Endothelial cell of umbilical vein (primary cell): ENCODE data around the gene ULBP2. TPM values are rescaled to one million over a fixed set of nuclear protein-coding genes. Genes with fewer than 3 reads are reported as not detected.

Source experiments
- BruUV-seq: library from RNA; stranded (reverse); fragments of 400-500 nt; replicated peaks from 2 replicates; lab custom pipeline; 2021; lab: Mats Ljungman, UMichigan
- CTCF ChIA-PET: fragments of 300-600, 350-600 bp; sonication (Branson Sonifier 250); formaldehyde crosslinking; loops from one replicate; lab custom pipeline; 2021; ENCODE audit warnings: antibody characterized with exemption, inconsistent platforms; lab: Charles Lee
- POLR2A ChIA-PET: fragments of 300-600, 350-600 bp; sonication (Branson Sonifier 250); formaldehyde crosslinking; loops from one replicate; lab custom pipeline; 2021; ENCODE audit warnings: antibody characterized with exemption, inconsistent platforms; lab: Charles Lee
- DNase-seq: peaks from one replicate; pipeline ENCODE4 v3.0.0-alpha.2; 2011; ENCODE audit warnings: low read depth, low spot score
- FAIRE-seq: peaks from 2 replicates; lab custom pipeline; 2011; peaks lifted over from hg19 to GRCh38; lab: Jason Lieb, UNC
- H2AFZ ChIP-seq: 2 replicates; pipeline ENCODE4 v1.6.0; 2012; ENCODE audit warnings: low read depth, low read length, control low read depth, inconsistent platforms
- H3K27ac ChIP-seq: 2 replicates; pipeline ENCODE4 v1.5.1; 2011; ENCODE audit warnings: low read depth, mild to moderate bottlenecking, control low read depth, low read length, moderate library complexity; ENCODE audit not compliant: insufficient read depth
- H3K27me3 ChIP-seq, 2 experiments: 2 replicates each; pipeline versions ENCODE4 v1.6.0 to v1.6.1; 2011; ENCODE audit warnings: low read length in 2 of 2, mixed read lengths in 1 of 2; ENCODE audit not compliant: control insufficient read depth in 2 of 2, insufficient read depth in 2 of 2
- H3K36me3 ChIP-seq, 2 experiments: 2 replicates in 1 of 2; 3 replicates in 1 of 2; pipeline ENCODE4 v1.5.1; 2011; ENCODE audit warnings: low read length in 2 of 2, mild to moderate bottlenecking in 1 of 2, moderate library complexity in 1 of 2; ENCODE audit not compliant: control insufficient read depth in 2 of 2, insufficient read depth in 2 of 2; ENCODE audit errors: extremely low read depth in 1 of 2
- H3K4me1 ChIP-seq: 3 replicates; pipeline ENCODE4 v1.5.1; 2011; ENCODE audit warnings: mild to moderate bottlenecking, low read length; ENCODE audit not compliant: control insufficient read depth, insufficient read depth; ENCODE audit errors: extremely low read depth
- H3K4me2 ChIP-seq: 2 replicates; pipeline ENCODE4 v1.6.1; 2011; ENCODE audit warnings: low read length, control low read depth, mixed read lengths; ENCODE audit not compliant: insufficient read depth
- H3K4me3 ChIP-seq, 3 experiments: fragments of 200-600 bp in 1 of 3; sonication (generic), shearing (Covaris generic) in 1 of 3; replicated peaks in 1 of 3; 2 replicates each; pipeline ENCODE4 v1.5.1; 2011 to 2016; ENCODE audit warnings: control low read depth in 3 of 3, low read length in 3 of 3, mild to moderate bottlenecking in 2 of 3, inconsistent platforms in 1 of 3, low read depth in 1 of 3, moderate library complexity in 1 of 3; ENCODE audit not compliant: insufficient read depth in 1 of 3
- H3K79me2 ChIP-seq: 2 replicates; pipeline ENCODE4 v1.6.0; 2012; ENCODE audit warnings: low read length, inconsistent platforms; ENCODE audit not compliant: control insufficient read depth, insufficient read depth
- H3K9ac ChIP-seq: replicated peaks from 2 replicates; pipeline ENCODE3; 2011; ENCODE audit warnings: low read length, control low read depth; ENCODE audit not compliant: insufficient read depth; ENCODE audit errors: extremely low read depth
- H3K9me1 ChIP-seq: replicated peaks from 3 replicates; pipeline ENCODE4 v1.6.0; 2011; ENCODE audit warnings: mild to moderate bottlenecking, low read length; ENCODE audit not compliant: control insufficient read depth, insufficient read depth; ENCODE audit errors: extremely low read depth
- H3K9me3 ChIP-seq: replicated peaks from 2 replicates; pipeline ENCODE4 v1.5.1; 2012; ENCODE audit warnings: low read length, inconsistent platforms; ENCODE audit not compliant: control insufficient read depth, insufficient read depth
- H4K20me1 ChIP-seq: replicated peaks from 2 replicates; pipeline ENCODE3; 2011; ENCODE audit warnings: mild to moderate bottlenecking, low read length; ENCODE audit not compliant: control insufficient read depth, insufficient read depth; ENCODE audit errors: extremely low read depth
- CTCF ChIP-seq, 2 donors: IDR thresholded peaks; 1 replicate in 1 of 2; 2 replicates in 1 of 2; pipeline ENCODE4 v1.5.1; 2011; ENCODE audit warnings: low read length in 2 of 2, mild to moderate bottlenecking in 2 of 2, moderate library complexity in 2 of 2, control low read depth in 1 of 2, inconsistent platforms in 1 of 2, low read depth in 1 of 2; ENCODE audit not compliant: insufficient read depth in 1 of 2; ENCODE audit errors: extremely low read depth in 1 of 2
- EZH2 ChIP-seq: IDR thresholded peaks from 2 replicates; pipeline ENCODE4 v1.6.1; 2012; ENCODE audit warnings: borderline replicate concordance, low read depth, mild to moderate bottlenecking, moderate library complexity, low read length, inconsistent platforms; ENCODE audit not compliant: severe bottlenecking
- FOS ChIP-seq: IDR thresholded peaks from 2 replicates; pipeline ENCODE4 v1.6.1; 2011; ENCODE audit warnings: mild to moderate bottlenecking, low read length, moderate library complexity, borderline replicate concordance; ENCODE audit not compliant: insufficient read depth
- GATA2 ChIP-seq: IDR thresholded peaks from 2 replicates; pipeline ENCODE4 v1.7.0; 2011; ENCODE audit warnings: low read depth, mild to moderate bottlenecking, moderate library complexity, mixed read lengths, low read length; ENCODE audit not compliant: insufficient read length, insufficient read depth
- JUN ChIP-seq: IDR thresholded peaks from 2 replicates; pipeline ENCODE4 v1.6.1; 2011; ENCODE audit warnings: borderline replicate concordance, low read depth; ENCODE audit not compliant: insufficient read length, insufficient read depth
- MAX ChIP-seq: IDR thresholded peaks from 2 replicates; pipeline ENCODE4 v1.6.1; 2011; ENCODE audit not compliant: insufficient read depth, insufficient read length
- MYC ChIP-seq: IDR thresholded peaks from one replicate; pipeline ENCODE4 v1.6.1; 2011; ENCODE audit warnings: mild to moderate bottlenecking, low read depth, low read length
- POLR2A ChIP-seq: IDR thresholded peaks from 2 replicates; pipeline ENCODE4 v1.6.1; 2012; ENCODE audit warnings: low read depth, mild to moderate bottlenecking, control low read depth, low read length
- POLR2AphosphoS5 ChIP-seq: IDR thresholded peaks from 2 replicates; pipeline ENCODE4 v1.6.1; 2012; ENCODE audit warnings: low read depth, mild to moderate bottlenecking, control low read depth, low read length, moderate library complexity; ENCODE audit not compliant: insufficient read depth
- dilution Hi-C: fragments of 300-500 bp; cut with MboI; formaldehyde crosslinking; loops from one replicate; pipeline ENCODE4 v1.15.0; 2019; ENCODE audit warnings: low sequenced_read_pairs; ENCODE audit not compliant: extremely low pct_ligation_motif_present
- intact Hi-C: fragments of 100-400 bp; cut with micrococcal nuclease; formaldehyde crosslinking; loops from one replicate; pipeline ENCODE4 v1.10.0; 2022
- polyA plus RNA-seq, 4 experiments: library from polyadenylated mRNA; depleted of rRNA in 3 of 4; stranded (reverse) in 3 of 4; unstranded in 1 of 4; fragments of >200 nt; gene quantifications; 2 replicates each; pipeline versions ENCODE4 v1.2.1 to v1.2.3, GENCODE V29; 2011 to 2012; ENCODE audit warnings: missing spikeins in 1 of 4
- total RNA-seq: library from RNA; stranded (reverse); gene quantifications from 2 replicates; pipeline ENCODE4 v1.2.3, GENCODE V29; 2021

ULBP2 gene
- total and polyA plus RNA-seq, 2 donors (not counting 3 experiments of a cell fraction or from before 2014, with no cell fraction given) = 7.0 to 22.8 TPM

GRCh38 chr6:149935668-149936067, 6.1 kb upstream of the ULBP2 start:
- ChIA-PET CTCF (interaction anchor here (2.5 kb wide), 1 partner anchor 81 kb away, joined by 63 read pairs; no protein-coding TSS in a partner anchor), POLR2A (no interaction called here)
- FAIRE-seq (no peak), DNase-seq (no peak)
- Histone ChIP-seq H3K36me3 (no peaks in the 10 kb centered on the region), H3K9me3 (no peaks in the 10 kb centered on the region), H4K20me1 (no peaks in the 10 kb centered on the region), H3K27ac (no peak overlapping the region), H3K4me2 (no peak overlapping the region), H3K4me1 (peaks cover 10% of the 10 kb centered on the region), H3K9me1 (no peaks in the 10 kb centered on the region), H2AFZ (no peak overlapping the region), H3K9ac (no peak overlapping the region), H3K27me3 (peaks cover 62 to 77% of the 10 kb centered on the region in 2 experiments), H3K79me2 (no peaks in the 10 kb centered on the region), H3K4me3 (no peak overlapping the region)
- BruUV-seq = no TSS peak
- intact Hi-C loops = loop anchor here (2.0 kb wide), 2 partner anchors 27 to 399 kb away; partner anchors contain the start of gene ULBP1
- dilution Hi-C loops = no loop called here
- TF ChIP-seq JUN (no peak), CTCF (IDR thresholded peaks at IDR 0.05; ENCODE audit: extremely low read depth in 1 of 2, insufficient read depth in 1 of 2, low read depth in 1 of 2, low read length in 2 of 2) (no peak), POLR2A (no peak), FOS (no peak), MYC (no peak), POLR2AphosphoS5 (no peak), MAX (no peak), EZH2 (no peak), GATA2 (no peak)
